NCI-H1930 (cell line): ENCODE results near the gene TIMM8A.

ENCODE experiments used
- DNase-seq, 2 experiments: peaks; one replicate each; lab custom pipeline; 2025; lab: John Stamatoyannopoulos, UW

Gene TIMM8A, protein sequence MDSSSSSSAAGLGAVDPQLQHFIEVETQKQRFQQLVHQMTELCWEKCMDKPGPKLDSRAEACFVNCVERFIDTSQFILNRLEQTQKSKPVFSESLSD

DNA sequence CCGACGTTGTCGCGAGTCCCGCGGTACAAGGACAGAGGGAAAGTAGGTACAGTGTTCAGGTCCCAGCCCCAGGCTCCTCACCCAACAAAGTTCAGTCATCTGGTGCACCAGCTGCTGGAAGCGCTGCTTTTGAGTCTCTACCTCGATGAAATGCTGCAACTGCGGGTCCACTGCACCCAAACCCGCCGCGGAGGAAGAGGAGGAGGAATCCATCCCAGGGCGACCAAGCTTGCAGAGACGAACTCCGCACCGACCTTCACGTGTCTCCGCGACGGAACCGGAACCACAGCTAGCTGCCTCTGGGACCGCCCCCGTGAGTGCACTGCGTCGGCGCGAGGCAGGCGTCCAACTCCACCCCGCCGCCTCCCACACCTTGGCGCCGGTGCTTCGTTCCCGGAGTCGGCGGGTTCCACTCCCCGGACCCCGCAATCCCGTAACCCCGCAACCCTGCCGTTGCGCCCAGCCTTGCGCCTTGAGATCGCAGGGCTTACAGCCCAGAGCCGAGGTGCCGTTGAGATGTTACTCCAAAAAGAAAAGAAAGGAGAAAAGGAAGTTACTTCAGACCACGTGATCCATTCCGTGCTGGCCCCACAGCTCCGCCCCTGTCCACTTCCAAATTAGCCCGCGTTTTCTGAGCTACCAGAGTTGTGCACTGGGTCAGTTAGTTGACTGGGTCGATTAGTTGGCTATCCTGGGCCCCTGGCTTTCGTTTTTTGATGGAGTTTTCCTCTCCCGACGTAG lies at the start of gene TIMM8A:
Gene TIMM8A, minus strand, starts transcription at position 291 of the 741 bp plus-strand sequence. Its CDS starts 78 bp downstream, at position 213.
- DNase-seq = peak; percentile 56 to 70

DNA sequence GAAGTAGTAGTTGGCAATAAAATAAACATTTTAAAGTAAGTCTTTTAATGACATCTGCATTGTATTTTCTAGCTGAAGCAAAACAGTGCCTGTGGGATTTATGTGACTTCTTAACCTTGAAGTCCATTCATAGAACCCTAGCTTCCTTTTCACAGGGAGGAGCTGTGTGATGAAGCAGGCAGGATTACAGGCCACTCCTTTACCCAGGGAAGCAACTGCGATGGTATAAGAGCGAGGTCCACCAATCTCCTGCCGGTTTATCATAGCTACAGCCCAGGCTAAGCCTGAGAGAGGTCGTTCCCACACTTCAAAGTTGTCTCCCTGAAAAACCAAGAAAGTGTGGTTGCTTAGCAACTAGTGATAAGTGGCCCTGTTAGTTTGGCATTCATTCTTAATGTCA lies 49.2 kb upstream of the TIMM8A start:
- no peak for DNase-seq

- DNase-seq = no peak
Measured at GRCh38 chrX:101395789-101396188, 47.2 kb upstream of the TIMM8A start.

- DNase-seq = no peak
Measured at GRCh38 chrX:101394372-101394771, 45.8 kb upstream of the TIMM8A start.

DNA sequence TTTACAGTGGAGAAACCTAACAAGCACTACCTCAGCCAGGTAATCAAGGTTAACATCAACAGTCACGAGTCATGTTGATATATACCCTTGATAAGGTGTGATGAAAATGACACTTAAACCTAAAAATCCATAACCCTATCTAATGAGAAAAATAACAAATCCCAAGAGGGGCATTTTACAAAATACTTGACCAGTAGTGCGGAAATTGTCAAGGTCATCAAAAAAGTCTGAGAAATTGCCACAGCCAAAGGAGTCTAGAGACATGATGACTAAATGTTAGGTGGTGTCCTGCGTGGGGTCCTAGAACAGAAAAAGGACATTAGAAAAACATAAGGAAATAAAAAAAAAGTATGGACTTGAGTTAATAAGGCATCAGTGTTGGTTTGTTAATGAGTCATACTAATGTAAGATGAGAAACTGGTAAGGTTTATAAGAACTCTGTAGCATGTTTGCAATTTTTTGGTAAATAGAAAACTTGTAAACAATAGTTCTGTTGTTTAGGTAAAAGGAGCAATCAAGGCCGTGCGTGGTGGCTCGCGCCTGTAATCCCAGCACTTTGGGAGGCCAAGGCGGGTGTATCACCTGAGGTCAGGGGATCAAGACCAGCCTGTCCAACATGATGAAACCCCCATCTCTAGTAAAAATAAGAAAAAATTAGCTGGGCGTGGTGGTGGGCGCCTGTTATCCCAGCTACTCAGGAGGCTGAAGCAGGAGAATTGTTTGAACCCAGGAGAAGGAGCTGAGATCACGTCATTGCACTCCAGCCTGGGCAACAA lies 45.2 kb upstream of the TIMM8A start:
- DNase-seq = no peak

- DNase-seq = no peak
Measured at GRCh38 chrX:101391831-101392230, 43.3 kb upstream of the TIMM8A start.

DNA sequence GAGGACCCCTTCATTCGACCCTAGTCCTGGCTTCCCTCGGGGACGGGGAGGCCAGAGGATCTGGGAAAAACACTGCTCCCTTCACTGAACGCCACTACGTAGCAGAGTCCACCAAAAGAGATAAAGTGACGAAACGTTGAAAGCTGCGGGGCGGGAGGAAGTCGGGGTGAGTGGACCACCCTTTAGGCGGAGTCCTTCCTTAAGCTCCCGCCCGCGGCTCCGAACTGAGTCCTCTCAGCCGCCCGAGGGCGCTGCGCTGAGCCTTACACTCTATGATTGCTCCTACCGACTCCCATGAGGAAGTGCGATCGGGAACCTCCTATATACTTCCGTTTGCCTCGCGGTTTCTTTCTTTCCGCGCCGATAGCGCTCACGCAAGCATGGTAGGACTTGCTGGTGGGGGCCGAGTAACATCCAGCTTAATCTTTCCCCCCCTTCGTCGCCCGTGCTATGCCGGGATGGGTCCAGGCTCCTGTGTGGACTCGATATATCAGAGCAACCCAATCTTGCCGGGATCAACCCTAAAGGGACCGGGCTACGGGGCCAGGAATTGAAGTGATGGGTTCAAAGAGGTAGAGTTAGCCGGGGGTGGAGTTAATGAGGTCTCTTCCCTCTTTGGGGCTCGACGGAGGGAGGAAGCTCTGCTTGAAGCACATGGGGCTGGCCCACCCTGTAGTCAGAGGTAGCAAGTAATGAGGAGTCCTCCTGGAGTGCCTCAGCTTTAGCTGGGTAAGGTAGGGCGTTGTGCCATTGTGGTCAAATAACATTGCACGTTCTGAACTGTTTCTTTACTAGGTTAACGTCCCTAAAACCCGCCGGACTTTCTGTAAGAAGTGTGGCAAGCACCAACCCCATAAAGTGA lies 42.4 kb upstream of the TIMM8A start, which contains the start of gene RPL36A:
Gene RPL36A, plus strand, starts transcription at position 348 of the 862 bp plus-strand sequence. Its CDS starts 33 bp downstream, at position 381.
- DNase-seq = peak; percentile 91 to 94

DNA sequence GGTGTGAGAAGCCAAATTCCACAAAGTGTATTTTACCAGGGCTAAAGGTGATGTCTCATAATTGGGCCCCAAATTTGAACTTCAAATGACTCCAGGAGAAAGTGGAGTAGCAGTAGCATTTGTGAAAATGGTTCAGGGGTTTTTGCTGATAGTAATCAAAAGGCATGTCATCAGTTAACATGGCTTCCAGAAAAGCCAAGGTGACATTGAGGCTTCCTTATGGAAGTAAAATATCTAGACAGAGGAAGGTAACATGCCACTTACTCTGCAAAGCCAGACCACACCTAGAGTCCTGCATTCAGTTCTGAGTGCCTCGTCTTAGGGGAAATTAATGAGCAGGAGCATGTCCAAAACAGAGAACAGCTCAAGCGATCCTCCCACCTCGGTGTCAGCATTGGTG lies 40.1 kb upstream of the TIMM8A start:
- no peak for DNase-seq

DNA sequence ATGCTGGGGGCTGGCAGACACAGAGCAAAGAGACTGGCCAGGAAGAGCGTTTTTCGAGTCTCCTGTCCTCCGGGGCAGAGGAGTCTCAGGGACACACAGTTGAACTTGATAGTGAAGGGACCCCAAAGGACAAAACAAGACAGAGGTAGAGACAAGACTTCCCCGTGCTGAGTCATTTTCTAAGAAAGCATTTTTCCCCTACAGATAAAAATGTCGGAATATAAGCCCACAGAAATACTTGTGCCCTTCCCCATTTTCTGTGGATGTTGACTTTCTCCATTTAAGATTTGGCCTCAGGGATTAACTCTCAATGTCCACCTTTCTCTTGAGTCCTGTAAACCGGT lies 38.0 kb upstream of the TIMM8A start:
- no peak for DNase-seq

DNA sequence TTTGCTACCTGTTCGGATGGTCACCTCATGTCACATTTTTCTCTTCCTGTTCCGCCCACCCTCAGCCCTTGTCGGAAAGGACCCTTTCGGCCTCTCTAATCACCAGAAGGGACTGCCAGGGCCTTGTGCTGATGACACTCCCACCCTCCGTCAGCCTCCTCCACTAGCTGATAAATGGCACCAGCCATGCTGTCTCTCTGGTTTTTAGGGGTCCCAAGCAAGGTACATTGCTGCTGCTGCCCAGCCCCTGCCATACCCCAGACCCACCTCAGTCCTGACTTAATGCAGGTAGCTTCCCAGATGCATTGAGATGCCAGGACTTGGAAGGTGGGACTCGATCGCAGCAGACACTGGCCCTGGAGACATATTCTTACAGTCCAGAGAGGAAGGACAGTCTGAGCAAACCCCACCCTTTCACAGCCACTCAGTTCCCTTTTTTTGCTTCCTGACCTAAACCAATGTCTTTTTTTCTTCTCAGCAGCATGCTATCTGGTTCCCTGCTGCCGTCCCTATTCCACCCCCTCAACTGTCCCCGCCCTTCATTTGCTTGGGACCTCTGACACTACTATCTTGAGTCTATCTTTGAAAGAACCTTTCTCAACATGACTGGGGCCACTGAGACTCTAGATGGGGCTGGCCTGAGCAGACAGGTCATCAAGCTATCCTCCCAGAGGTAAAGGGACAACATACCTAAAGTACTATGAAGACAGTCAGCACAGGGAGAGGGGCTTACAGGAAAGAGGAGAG lies 37.4 kb upstream of the TIMM8A start, which contains the start of gene BTK:
Gene BTK, minus strand, starts transcription at position 397 of the 747 bp plus-strand sequence. CDS start 10,907 bp downstream, outside the sequence.
- no peak for DNase-seq

DNA sequence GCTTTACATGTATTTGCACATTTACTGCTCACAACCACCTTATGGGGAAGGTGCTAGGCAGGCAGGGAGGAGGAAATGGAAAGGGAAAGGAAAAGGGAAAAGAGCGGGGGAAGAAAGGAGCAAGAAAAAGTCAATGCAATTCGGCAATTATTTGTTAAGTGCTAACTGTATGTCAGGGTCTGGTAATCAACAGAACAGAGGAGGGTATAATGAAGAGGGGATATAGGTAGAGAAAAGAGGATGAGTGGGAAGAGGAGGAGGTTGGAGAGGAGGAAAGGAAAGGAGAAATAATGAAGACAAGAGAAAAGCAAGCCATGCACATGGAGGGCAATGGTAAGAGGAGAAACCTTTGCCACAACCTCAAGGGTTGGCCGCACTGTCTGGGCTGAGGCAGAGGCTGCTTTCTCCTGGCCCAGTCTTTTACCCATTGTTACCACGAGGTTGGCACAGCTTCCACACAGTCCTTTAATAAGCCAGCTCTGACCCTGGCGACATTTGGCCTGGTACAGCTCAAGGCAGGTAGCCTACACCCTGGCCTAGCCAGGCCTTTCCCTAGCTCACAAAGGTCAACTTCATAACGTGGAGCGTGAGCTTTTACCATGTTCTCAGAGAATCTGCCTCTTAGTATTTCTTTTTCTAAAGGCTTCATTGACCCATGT lies 36.6 kb upstream of the TIMM8A start:
- no peak for DNase-seq

GRCh38 chrX:101383679-101384205 lies 35.2 kb upstream of the TIMM8A start:
- no peak for DNase-seq

GRCh38 chrX:101377547-101377946 lies 29.0 kb upstream of the TIMM8A start:
- DNase-seq = no peak

- DNase-seq = no peak
Measured at GRCh38 chrX:101370888-101371504, 22.5 kb upstream of the TIMM8A start.

DNA sequence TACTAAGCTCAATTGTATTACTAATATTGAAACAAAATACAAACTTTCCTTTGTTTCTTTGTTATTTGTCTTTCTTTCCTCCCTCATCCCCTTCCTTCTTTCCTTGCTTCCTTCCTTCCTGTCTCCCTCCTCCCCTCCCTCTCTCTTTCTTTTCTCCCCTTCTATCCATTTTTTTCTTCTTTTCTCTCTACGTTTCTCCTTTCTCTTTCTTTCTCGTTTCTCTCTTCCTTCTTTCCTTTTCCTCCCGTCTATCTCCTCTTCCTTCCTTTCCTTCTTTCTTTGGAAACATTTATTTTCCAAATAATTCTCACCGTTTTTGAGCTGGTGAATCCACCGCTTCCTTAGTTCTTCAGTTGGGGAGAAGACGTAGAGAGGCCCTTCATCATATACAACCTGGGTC lies 21.1 kb upstream of the TIMM8A start:
- DNase-seq = no peak

- no peak for DNase-seq
Measured at GRCh38 chrX:101368800-101369199, 20.3 kb upstream of the TIMM8A start.

DNA sequence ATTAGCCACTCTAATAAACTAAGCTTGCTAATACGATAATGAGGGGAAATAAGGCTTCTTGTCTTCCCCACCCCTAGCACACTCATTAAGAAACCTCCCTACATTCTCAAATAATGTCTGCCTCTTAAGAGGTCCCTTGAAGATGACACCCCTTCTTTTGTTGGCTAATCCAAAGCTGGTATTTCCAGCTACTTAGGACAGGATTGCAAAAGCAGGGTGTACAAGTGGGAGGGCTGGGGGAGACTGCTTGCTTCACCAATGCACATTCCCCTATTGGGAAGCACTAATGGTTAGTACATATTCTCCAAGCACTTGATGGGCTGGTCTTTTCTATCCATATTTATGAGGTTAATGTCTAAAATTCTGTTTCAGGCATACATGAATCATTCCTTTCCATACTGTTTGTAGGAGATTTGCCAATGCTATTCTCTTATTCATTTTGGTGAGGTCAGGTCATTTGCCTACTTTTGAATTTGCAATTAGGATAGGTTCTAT lies 16.8 kb upstream of the TIMM8A start:
- DNase-seq = no peak

DNA sequence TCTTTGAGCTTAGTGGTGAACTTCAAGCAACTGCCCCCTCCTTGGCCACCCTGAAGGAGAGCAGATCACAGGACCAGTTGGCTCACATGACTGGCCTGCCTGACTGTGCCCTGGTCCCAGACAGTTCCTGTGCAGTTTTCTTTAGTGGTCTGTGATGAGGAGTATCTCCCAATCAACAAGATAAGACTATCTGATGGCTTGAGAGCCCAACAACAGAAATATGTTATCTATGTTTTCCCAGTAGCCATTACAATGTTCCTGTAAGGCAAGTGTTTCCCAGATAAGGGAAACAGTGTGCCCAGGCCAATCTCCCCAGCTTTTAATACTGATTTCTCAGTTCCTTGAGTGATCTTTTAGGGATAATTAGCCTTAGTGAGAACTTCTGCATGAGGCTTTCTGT lies 14.2 kb upstream of the TIMM8A start:
- DNase-seq = no peak

DNA sequence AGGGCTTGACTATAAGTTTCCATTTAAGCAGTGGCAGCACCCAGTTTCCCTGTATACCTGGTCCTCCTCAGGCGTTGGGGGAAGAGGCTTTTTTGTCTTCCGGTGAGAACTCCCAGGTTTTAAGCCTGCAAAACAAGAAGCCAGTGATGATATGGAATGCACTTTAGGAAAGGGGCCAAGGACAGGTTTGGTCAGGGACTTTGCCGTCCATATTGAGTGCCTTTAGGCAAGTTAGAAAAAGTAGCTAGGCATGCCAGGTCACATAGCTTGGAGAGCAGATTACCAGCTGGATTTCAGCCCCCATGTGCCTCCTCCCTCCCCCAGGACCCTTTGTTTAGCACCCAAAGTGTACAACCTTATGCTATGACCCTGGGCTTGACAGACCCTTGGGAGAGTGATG lies 13.6 kb upstream of the TIMM8A start:
- no peak for DNase-seq

DNA sequence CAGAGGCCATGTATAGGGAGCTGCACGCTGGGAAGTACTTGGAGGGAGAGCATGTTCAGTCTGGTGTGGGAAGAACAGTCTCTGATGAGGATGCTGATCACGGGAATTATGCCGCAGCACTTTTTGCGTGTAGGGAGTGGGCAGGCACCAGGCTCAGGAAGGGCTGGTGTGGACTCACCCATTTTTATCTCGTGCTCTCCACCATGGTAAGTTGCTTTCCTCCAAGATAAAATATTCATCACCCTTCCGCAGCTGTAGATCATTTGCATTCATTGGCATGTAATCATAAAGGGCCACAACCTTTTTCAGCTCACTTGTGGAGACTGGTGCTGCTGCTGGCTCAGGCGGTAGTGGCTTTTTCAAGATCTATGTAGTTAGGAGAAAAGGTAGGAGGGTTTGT lies 11.8 kb upstream of the TIMM8A start:
- DNase-seq = no peak
